Kidney (tissue), 14 donors: ENCODE results near the gene CBLIF. TPM values are rescaled to one million over a fixed set of nuclear protein-coding genes. Genes with fewer than 3 reads are reported as not detected.
"Not testable (repeated sequence)": the region's sequence is repeated elsewhere in the genome, so short reads cannot be mapped to it uniquely, and the experiment has no call there.

Experiments used
- DNase-seq, 5 donors: peaks; one replicate each; pipeline ENCODE4 v3.0.0-alpha.2; 2013 to 2020
- FAIRE-seq: peaks from 2 replicates; lab custom pipeline; 2012; peaks lifted over from hg19 to GRCh38; lab: Jason Lieb, UNC
- H3K27ac ChIP-seq, 2 donors: one replicate each; pipeline ENCODE4 v1.7.0; 2013; ENCODE audit warnings: low read depth in 2 of 2, low read length in 2 of 2, inconsistent platforms in 1 of 2
- H3K27me3 ChIP-seq: one replicate; pipeline ENCODE4 v1.7.1; 2013; ENCODE audit warnings: low read length, inconsistent platforms; ENCODE audit not compliant: control insufficient read depth, insufficient read depth
- H3K36me3 ChIP-seq, 3 donors: one replicate each; pipeline versions ENCODE4 v1.7.0 to v1.7.1; 2013; ENCODE audit warnings: low read length in 3 of 3, control low read depth in 1 of 3, inconsistent platforms in 1 of 3; ENCODE audit not compliant: insufficient read depth in 3 of 3, control insufficient read depth in 2 of 3
- H3K4me1 ChIP-seq, 3 donors: one replicate each; pipeline versions ENCODE4 v1.7.0 to v1.7.1; 2013; ENCODE audit warnings: low read length in 3 of 3, inconsistent platforms in 1 of 3, low read depth in 1 of 3; ENCODE audit not compliant: control insufficient read depth in 2 of 3, insufficient read depth in 2 of 3
- H3K4me3 ChIP-seq, 3 donors: one replicate each; pipeline versions ENCODE4 v1.7.0 to v1.8.1; 2013; ENCODE audit warnings: low read length in 3 of 3, control low read depth in 1 of 3, inconsistent platforms in 1 of 3
- H3K9ac ChIP-seq, 3 donors: one replicate each; pipeline versions ENCODE4 v1.7.0 to v1.7.1; 2013; ENCODE audit warnings: low read length in 3 of 3, control low read depth in 1 of 3, inconsistent platforms in 1 of 3
- H3K9me3 ChIP-seq, 3 donors: one replicate each; pipeline versions ENCODE4 v1.7.0 to v1.7.1; 2013; ENCODE audit warnings: low read length in 3 of 3, control low read depth in 1 of 3, inconsistent platforms in 1 of 3; ENCODE audit not compliant: control insufficient read depth in 2 of 3, insufficient read depth in 1 of 3
- CTCF ChIP-seq: IDR thresholded peaks from 3 replicates; pipeline ENCODE4 v1.5.1; 2012; ENCODE audit warnings: mild to moderate bottlenecking, moderate library complexity, borderline replicate concordance; ENCODE audit not compliant: insufficient read depth; ENCODE audit errors: extremely low read depth
- intact Hi-C: fragments of 100-400 bp; cut with DNase I; formaldehyde crosslinking; loops from one replicate; pipeline ENCODE4 v1.11.1; 2022
- polyA plus RNA-seq: library from polyadenylated mRNA; stranded (reverse); fragments of 350-450 nt; fragmentation: Illumina TruSeq; extraction: RNeasy Lipid Tissue Mini Kit (QIAGEN cat#74804); gene quantifications from one replicate; pipeline ENCODE4 v1.2.3, GENCODE V29; 2014; ENCODE audit warnings: low read depth, low replicate concordance; ENCODE audit not compliant: insufficient read depth
- total RNA-seq: library from RNA; stranded (reverse); fragmentation: NEBNext Ultra II Directional; extraction: Animal tissue kit (Norgen Biotek cat#: 25700); gene quantifications from one replicate; pipeline ENCODE4 v1.2.1, GENCODE V29; 2021
- donor health status: control.
- donor health status: control.
- donor health status: control.
- donor health status: control.
- donor health status: control.
- donor health status: DM: yes; HTN: yes; CAD: no.
- donor health status: Normal renal cell carcinoma (clear cell type).

The CBLIF gene
- total and polyA plus RNA-seq, 2 donors from 2014 or later, result not detected

- DNase-seq (no peak), FAIRE-seq (no peak)
- H3K36me3 ChIP-seq, result peaks cover 2 to 32% (median 14%) of the 10 kb centered on the region in 3 donors
- peaks cover 0 to 12% (median 0%) of the 10 kb centered on the region in 3 donors for H3K4me1 ChIP-seq
- intact Hi-C loops, result no loop called here
- no peak overlapping the region for H3K9ac ChIP-seq
- no peak overlapping the region for H3K4me3 ChIP-seq
- H3K27ac ChIP-seq, result peak overlapping the region in 1 of 2 donors; percentile 58
- no peak for TF ChIP-seq CTCF
- H3K27me3 ChIP-seq, result no peaks in the 10 kb centered on the region
- H3K9me3 ChIP-seq, result no peaks in the 10 kb centered on the region
These were observed 58.1 kb downstream of the CBLIF start for GRCh38 chr11:59787255-59787588.

GRCh38 chr11:59785818-59786217 lies 59.5 kb downstream of the CBLIF start:
- Histone ChIP-seq H3K36me3 (peaks cover 2 to 21% (median 14%) of the 10 kb centered on the region in 3 donors), H3K4me1 (peaks cover 0 to 10% (median 0%) of the 10 kb centered on the region in 3 donors), H3K9ac (no peak overlapping the region), H3K27ac (no peak overlapping the region), H3K27me3 (no peaks in the 10 kb centered on the region), H3K4me3 (no peak overlapping the region), H3K9me3 (no peaks in the 10 kb centered on the region)
- FAIRE-seq, result no peak
- no peak for DNase-seq
- intact Hi-C loops, result no loop called here
- TF ChIP-seq CTCF, result no peak

GRCh38 chr11:59784441-59784840 lies 60.9 kb downstream of the CBLIF start:
- peaks cover 0 to 11% (median 11%) of the 10 kb centered on the region in 3 donors for H3K36me3 ChIP-seq
- DNase-seq, FAIRE-seq, H3K9me3 ChIP-seq, H3K27me3 ChIP-seq, H3K4me3 ChIP-seq, H3K9ac ChIP-seq, H3K4me1 ChIP-seq, H3K27ac ChIP-seq, intact Hi-C loops: not testable (repeated sequence)

- Histone ChIP-seq H3K4me1 (peaks cover 0 to 7% (median 3%) of the 10 kb centered on the region in 3 donors), H3K36me3 (peaks cover 0 to 10% (median 8%) of the 10 kb centered on the region in 3 donors), H3K9me3 (no peaks in the 10 kb centered on the region), H3K27ac (no peak overlapping the region), H3K27me3 (no peaks in the 10 kb centered on the region), H3K4me3 (no peak overlapping the region), H3K9ac (no peak overlapping the region)
- no peak for FAIRE-seq
- intact Hi-C loops, result no loop called here
- TF ChIP-seq CTCF, result no peak
- no peak for DNase-seq
These were observed 61.6 kb downstream of the CBLIF start for GRCh38 chr11:59783632-59784090.
